Tibial nerve (tissue), 4 donors: ENCODE measurements around the gene CLCN1. TPM values are rescaled to one million over a fixed set of nuclear protein-coding genes. Genes with fewer than 3 reads are reported as not detected.

Experiments used
- DNase-seq, 2 donors: peaks; one replicate each; pipeline ENCODE4 v3.0.0-alpha.2; 2019; ENCODE audit warnings: low spot score in 2 of 2
- H3K27ac ChIP-seq, 4 donors: fragments of 200-600 bp; sonication (generic) in 3 of 4; one replicate each; pipeline ENCODE4 v1.5.1; 2017 to 2019; ENCODE audit warnings: mild to moderate bottlenecking in 1 of 4
- H3K27me3 ChIP-seq, 2 donors: fragments of 200-600 bp; sonication (generic) in 1 of 2; one replicate each; pipeline versions ENCODE4 v1.5.1 to v1.6.0; 2017 to 2019
- H3K36me3 ChIP-seq, 3 donors: fragments of 200-600 bp; sonication (generic); one replicate each; pipeline ENCODE4 v1.5.1; 2018 to 2019
- H3K4me1 ChIP-seq, 4 donors: fragments of 200-600 bp; sonication (generic) in 3 of 4; one replicate each; pipeline ENCODE4 v1.5.1; 2017 to 2019
- H3K4me3 ChIP-seq, 4 donors: fragments of 200-600 bp; sonication (generic) in 3 of 4; one replicate each; pipeline ENCODE4 v1.5.1; 2017 to 2019; ENCODE audit warnings: mild to moderate bottlenecking in 1 of 4, moderate library complexity in 1 of 4
- H3K9me3 ChIP-seq, 4 donors: fragments of 200-600 bp; sonication (generic) in 3 of 4; one replicate each; pipeline ENCODE4 v1.5.1; 2017 to 2019
- EP300 ChIP-seq, 2 donors: sonication (generic); formaldehyde crosslinking; IDR thresholded peaks; one replicate each; pipeline ENCODE4 v1.6.1; 2017; ENCODE audit warnings: antibody characterized with exemption in 2 of 2, mild to moderate bottlenecking in 1 of 2
- POLR2A ChIP-seq, 2 donors: fragments of 450-650 bp; IDR thresholded peaks; one replicate each; pipeline ENCODE4 v1.6.1; 2017; ENCODE audit warnings: antibody characterized with exemption in 2 of 2, mild to moderate bottlenecking in 2 of 2, moderate library complexity in 2 of 2
- WGBS, 2 donors: methylation state at CpG; one replicate each; pipeline ENCODE4 v1.1.5; 2018; 5-methylcytosine and 5-hydroxymethylcytosine counted together
- total RNA-seq, 4 donors: library from RNA; depleted of rRNA; stranded (reverse); fragments of >200 nt; gene quantifications; one replicate each; pipeline ENCODE4 v1.1.0, GENCODE V29; 2016
- TF ChIP-seq, protein P1 (sequence below), 5 experiments: fragments of 200-600 bp in 3 of 5; fragments of 450-650 bp in 2 of 5; sonication (generic) in 3 of 5; IDR thresholded peaks; one replicate each; pipeline ENCODE4 v1.5.1; 2016 to 2019; ENCODE audit warnings: antibody characterized with exemption in 5 of 5, mild to moderate bottlenecking in 3 of 5, moderate library complexity in 2 of 5

CLCN1 gene
- not detected for total RNA-seq

DNA sequence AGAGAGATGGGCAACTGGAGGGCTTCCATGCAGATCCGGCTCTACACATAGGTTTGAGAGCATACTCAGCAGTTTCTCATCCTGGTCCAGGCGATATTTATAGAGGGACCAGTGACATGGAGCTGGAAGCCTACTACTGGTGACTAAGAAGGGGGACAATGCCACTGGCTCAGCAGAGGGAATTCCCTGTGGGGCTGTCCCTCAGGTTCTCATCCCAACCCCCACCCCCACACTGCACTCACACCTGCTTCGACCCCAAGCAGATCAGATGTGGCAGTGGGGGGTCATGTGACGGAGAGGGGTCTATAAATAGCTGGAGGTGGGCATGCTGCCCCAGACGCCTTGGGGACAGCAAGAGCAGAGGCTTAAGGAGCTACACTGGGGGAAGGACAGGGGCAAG lies at the start of gene CLCN1:
TSS of gene CLCN1 (plus strand) at position 336 of the 400 bp plus-strand sequence. CDS start 102 bp downstream, outside the sequence.
- no peaks in the 10 kb centered on the region for H3K27me3 ChIP-seq
- no peaks in the 10 kb centered on the region for H3K36me3 ChIP-seq
- whole genome bisulfite sequencing, 2 donors = 75 to 89% methylated on average over 5 of the region's 5 CpGs
- H3K27ac ChIP-seq = no peak within 1 kb of the TSS
- DNase-seq = no peak
- TF ChIP-seq, protein P1, sequence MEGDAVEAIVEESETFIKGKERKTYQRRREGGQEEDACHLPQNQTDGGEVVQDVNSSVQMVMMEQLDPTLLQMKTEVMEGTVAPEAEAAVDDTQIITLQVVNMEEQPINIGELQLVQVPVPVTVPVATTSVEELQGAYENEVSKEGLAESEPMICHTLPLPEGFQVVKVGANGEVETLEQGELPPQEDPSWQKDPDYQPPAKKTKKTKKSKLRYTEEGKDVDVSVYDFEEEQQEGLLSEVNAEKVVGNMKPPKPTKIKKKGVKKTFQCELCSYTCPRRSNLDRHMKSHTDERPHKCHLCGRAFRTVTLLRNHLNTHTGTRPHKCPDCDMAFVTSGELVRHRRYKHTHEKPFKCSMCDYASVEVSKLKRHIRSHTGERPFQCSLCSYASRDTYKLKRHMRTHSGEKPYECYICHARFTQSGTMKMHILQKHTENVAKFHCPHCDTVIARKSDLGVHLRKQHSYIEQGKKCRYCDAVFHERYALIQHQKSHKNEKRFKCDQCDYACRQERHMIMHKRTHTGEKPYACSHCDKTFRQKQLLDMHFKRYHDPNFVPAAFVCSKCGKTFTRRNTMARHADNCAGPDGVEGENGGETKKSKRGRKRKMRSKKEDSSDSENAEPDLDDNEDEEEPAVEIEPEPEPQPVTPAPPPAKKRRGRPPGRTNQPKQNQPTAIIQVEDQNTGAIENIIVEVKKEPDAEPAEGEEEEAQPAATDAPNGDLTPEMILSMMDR (IDR thresholded peaks at IDR 0.05) = no peak
- no peak for TF ChIP-seq POLR2A (IDR thresholded peaks at IDR 0.05)
- TF ChIP-seq EP300 (IDR thresholded peaks at IDR 0.05) = no peak
- H3K4me3 ChIP-seq = no peak within 1 kb of the TSS
- no peaks in the 10 kb centered on the region for H3K9me3 ChIP-seq
- H3K4me1 ChIP-seq = peaks cover 0 to 10% (median 0%) of the 10 kb centered on the region in 4 donors

DNA sequence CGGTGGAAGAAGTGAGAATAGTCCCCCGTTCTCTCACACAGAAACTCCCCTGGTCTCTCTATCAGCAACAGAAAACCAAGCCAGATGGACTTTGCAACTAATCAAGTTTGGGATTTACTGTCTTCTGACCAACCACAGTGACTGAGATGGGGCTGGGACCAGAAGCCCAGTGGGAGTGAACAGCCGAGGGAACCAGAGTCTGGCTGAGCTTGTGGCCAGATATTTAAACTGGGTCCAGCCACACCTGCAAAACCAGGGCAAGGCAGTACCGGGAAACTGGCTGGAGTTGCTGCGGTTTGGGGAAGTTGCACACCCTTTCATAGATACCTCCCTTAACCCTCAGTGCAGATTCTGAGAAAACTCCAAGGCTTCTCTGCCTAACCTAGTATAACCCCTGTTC lies 46.7 kb upstream of the CLCN1 start:
- 66 to 76% methylated on average over 5 of the region's 5 CpGs for WGBS, 2 donors
- H3K36me3 ChIP-seq = peaks cover 0 to 38% (median 2%) of the 10 kb centered on the region in 3 donors
- H3K9me3 ChIP-seq = no peaks in the 10 kb centered on the region
- H3K4me1 ChIP-seq = peaks cover 0 to 30% (median 14%) of the 10 kb centered on the region in 4 donors
- DNase-seq = no peak
- no peaks in the 10 kb centered on the region for H3K27me3 ChIP-seq
- TF ChIP-seq EP300 (IDR thresholded peaks at IDR 0.05) = no peak
- TF ChIP-seq POLR2A (IDR thresholded peaks at IDR 0.05) = no peak
- TF ChIP-seq, protein P1 (IDR thresholded peaks at IDR 0.05) = no peak
- no peak overlapping the region for H3K27ac ChIP-seq
- H3K4me3 ChIP-seq = no peak overlapping the region

DNA sequence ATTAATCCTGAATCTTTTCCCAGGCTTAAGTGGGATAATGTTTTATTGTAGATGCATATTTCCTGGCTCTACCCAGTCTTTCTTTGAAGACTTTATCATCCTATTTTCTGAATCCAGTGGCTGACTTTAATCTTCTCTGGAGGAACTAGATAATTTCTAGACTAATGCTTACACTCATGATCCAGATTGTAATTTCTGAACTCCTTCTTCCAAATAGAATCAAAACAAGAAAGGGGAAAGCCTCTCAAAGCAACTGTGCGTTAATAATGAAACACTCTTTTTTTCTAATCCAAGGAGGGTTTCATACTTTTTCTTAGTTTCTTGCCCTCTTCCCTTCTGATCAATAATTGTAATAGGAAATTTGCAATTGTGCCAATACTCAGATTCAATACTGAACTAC lies 44.7 kb upstream of the CLCN1 start:
- H3K27me3 ChIP-seq = no peaks in the 10 kb centered on the region
- no peak for DNase-seq
- H3K9me3 ChIP-seq = no peaks in the 10 kb centered on the region
- no peak for TF ChIP-seq EP300 (IDR thresholded peaks at IDR 0.05)
- no peak for TF ChIP-seq POLR2A (IDR thresholded peaks at IDR 0.05)
- TF ChIP-seq, protein P1 (IDR thresholded peaks at IDR 0.05) = no peak
- H3K4me3 ChIP-seq = no peak overlapping the region
- peaks cover 0 to 10% (median 0%) of the 10 kb centered on the region in 4 donors for H3K4me1 ChIP-seq
- 84 to 93% methylated on average over 1 of the region's 1 CpG for WGBS, 2 donors
- no peak overlapping the region for H3K27ac ChIP-seq
- H3K36me3 ChIP-seq = peaks cover 0 to 38% (median 2%) of the 10 kb centered on the region in 3 donors

DNA sequence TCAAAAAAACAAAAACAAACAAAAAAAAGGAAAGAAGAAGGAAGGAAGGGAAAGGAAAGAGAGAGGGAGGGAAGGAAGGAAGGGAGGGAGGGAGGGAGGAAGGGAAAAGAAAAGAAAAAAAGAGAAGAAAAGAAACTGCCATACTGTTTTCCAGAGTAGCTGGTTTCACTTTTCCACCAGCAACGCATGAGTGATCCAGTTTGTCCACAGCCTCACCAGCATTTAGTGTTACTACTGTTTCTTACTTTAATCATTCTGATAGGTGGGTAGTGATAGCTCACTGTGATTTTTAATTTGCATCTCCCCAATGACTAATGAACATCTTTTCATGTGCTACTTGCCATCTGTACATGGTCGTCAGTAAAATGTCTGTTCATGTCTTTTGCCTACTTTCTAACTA lies 43.0 kb upstream of the CLCN1 start:
- TF ChIP-seq EP300 (IDR thresholded peaks at IDR 0.05) (no peak), POLR2A (IDR thresholded peaks at IDR 0.05) (no peak)
- TF ChIP-seq, protein P1 (IDR thresholded peaks at IDR 0.05) = no peak
- Histone ChIP-seq H3K9me3 (no peaks in the 10 kb centered on the region), H3K4me3 (no peak overlapping the region), H3K4me1 (peaks cover 0 to 8% (median 0%) of the 10 kb centered on the region in 4 donors), H3K36me3 (peaks cover 0 to 26% (median 2%) of the 10 kb centered on the region in 3 donors), H3K27me3 (no peaks in the 10 kb centered on the region), H3K27ac (no peak overlapping the region)
- 87 to 96% methylated on average over 2 of the region's 2 CpGs for WGBS, 2 donors
- DNase-seq = no peak

DNA sequence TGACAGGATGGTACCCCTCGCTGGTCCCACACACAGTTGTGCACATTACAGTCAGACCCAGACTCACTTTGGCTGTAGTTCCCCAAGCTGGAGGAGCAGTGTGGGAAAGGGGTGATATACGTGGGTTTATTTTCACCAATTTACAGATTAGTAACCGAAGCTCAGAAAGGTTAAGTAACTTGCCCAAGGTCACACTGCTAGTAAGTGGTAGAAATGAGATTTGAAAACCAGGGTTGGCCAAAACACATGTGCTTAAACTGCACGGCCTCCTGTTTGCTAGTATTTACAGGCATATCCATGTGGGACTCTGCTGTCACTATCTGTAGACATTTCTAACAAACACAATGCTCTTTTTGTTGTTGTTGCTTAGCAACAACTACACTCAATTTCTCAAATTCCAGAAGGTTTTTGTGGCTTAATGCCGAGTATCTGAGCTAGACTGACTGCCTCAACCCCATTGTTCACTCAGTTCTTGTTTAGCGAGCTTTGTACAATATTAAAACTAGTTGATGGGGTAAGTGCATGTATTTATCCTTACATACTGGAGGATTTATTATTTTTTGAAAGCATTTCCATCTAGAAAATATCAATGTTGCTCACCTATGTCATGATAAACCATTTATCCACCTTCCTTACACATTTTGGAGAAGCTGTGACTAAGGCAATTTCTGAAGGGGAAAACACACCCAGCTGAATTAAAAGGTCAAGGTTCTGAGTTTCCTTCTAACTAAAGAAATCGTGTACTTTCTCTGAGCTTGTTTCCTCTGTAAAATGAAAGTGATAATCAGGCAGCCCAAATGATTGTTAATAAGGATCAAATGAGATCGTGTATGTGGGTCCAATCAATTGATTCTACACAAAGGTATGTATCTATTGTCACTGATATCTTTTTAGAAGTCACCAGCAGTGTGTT lies 36.5 kb upstream of the CLCN1 start:
- peak overlapping the region; percentile 66 to 94 (median 82) for H3K27ac ChIP-seq
- WGBS, 2 donors = 18% methylated on average over 8 of the region's 8 CpGs
- DNase-seq = peak in 1 of 2 donors; percentile 27
- H3K4me1 ChIP-seq = peaks cover 0 to 47% (median 26%) of the 10 kb centered on the region in 4 donors
- TF ChIP-seq POLR2A (IDR thresholded peaks at IDR 0.05) = peak in 1 of 2 donors; percentile 13
- TF ChIP-seq, protein P1 (IDR thresholded peaks at IDR 0.05) = no peak
- peak in 1 of 2 donors; percentile 62 for TF ChIP-seq EP300 (IDR thresholded peaks at IDR 0.05)
- no peaks in the 10 kb centered on the region for H3K9me3 ChIP-seq
- H3K4me3 ChIP-seq = peak overlapping the region in 1 of 4 donors; percentile 34
- no peaks in the 10 kb centered on the region for H3K36me3 ChIP-seq
- H3K27me3 ChIP-seq = no peaks in the 10 kb centered on the region
